Astrocyte of the cerebellum (primary cell): ENCODE results near the gene SCAPER.

Experiments
- DNase-seq: peaks from one replicate; pipeline ENCODE4 v3.0.0-alpha.2; 2011; ENCODE audit warnings: low read depth
- H3K4me3 ChIP-seq: 2 replicates; pipeline ENCODE4 v1.5.1; 2011; ENCODE audit warnings: mild to moderate bottlenecking, low read depth, low read length, moderate library complexity
- in situ Hi-C: cut with HindIII; loops from 2 replicates; pipeline ENCODE4 v1.10.0; 2017; ENCODE audit warnings: low sequenced_read_pairs
- TF ChIP-seq, protein P1 (sequence below): IDR thresholded peaks from 2 replicates; pipeline ENCODE4 v1.5.1; 2012; ENCODE audit warnings: low read length, low read depth, moderate library complexity, mild to moderate bottlenecking; ENCODE audit errors: missing control alignments

SCAPER gene

DNA sequence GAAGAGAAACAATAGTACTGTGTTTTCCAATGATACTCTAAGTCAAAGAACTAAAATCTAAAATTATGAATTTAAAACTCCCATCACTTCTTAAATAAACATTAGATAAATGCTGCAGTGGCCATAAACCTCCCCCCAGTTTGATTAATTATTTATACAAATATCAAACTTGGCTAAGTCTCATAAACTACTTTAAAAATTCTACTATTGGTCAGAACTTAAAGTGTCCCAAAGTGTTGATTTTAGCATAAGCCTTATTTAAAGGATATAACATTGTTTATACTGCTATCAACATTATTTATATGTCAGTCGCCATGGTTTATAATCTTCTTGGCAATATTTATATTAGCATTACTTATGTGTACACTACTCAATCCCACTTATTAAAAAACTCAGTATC, 132.4 kb downstream of the SCAPER start:
- DNase-seq = no peak
- TF ChIP-seq, protein P1, sequence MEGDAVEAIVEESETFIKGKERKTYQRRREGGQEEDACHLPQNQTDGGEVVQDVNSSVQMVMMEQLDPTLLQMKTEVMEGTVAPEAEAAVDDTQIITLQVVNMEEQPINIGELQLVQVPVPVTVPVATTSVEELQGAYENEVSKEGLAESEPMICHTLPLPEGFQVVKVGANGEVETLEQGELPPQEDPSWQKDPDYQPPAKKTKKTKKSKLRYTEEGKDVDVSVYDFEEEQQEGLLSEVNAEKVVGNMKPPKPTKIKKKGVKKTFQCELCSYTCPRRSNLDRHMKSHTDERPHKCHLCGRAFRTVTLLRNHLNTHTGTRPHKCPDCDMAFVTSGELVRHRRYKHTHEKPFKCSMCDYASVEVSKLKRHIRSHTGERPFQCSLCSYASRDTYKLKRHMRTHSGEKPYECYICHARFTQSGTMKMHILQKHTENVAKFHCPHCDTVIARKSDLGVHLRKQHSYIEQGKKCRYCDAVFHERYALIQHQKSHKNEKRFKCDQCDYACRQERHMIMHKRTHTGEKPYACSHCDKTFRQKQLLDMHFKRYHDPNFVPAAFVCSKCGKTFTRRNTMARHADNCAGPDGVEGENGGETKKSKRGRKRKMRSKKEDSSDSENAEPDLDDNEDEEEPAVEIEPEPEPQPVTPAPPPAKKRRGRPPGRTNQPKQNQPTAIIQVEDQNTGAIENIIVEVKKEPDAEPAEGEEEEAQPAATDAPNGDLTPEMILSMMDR = no peak
- in situ Hi-C loops = no loop called here
- H3K4me3 ChIP-seq = no peak overlapping the region

DNA sequence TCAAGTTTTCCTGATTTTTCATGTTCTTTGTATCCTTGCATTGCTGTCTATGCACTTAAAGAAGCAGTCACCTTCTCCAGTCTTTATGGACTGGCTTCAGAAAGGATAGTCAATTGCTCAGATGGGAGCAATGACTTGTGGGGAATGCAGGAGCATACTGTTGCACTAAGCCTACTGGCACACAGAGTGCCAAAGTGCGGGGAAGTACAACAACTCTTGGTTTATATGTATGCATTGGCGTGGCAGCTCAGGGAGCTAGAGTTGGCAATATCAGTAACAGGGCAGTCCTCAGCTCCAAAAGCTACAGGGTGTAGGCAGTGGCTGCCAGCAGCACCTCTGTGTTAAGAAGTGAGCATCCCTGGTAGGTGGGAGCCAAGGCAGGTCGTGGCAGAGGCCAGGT, 141.1 kb downstream of the SCAPER start:
- DNase-seq = no peak
- H3K4me3 ChIP-seq = no peak overlapping the region
- in situ Hi-C loops = no loop called here
- TF ChIP-seq, protein P1 = no peak

DNA sequence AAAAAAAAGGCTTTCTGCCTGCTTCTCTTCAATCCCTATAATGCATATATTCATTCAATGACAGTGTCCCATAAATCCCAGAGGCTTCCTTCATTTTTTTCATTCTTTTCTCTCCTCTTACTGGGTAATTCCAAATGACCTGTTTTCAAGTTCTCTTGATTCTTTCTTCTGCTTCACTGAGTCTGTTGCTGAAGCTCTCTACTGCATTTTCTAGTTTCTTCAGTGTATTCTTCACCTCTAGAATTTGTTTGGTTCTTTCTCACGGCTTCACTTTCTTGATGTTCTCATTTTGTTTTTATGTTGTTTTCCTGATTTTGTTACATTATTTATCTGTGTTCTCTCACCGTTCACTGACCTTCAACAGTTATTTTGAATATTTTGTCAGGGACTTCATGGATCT, 141.6 kb downstream of the SCAPER start:
- no peak for DNase-seq
- in situ Hi-C loops = no loop called here
- TF ChIP-seq, protein P1 = no peak
- H3K4me3 ChIP-seq = no peak overlapping the region

DNA sequence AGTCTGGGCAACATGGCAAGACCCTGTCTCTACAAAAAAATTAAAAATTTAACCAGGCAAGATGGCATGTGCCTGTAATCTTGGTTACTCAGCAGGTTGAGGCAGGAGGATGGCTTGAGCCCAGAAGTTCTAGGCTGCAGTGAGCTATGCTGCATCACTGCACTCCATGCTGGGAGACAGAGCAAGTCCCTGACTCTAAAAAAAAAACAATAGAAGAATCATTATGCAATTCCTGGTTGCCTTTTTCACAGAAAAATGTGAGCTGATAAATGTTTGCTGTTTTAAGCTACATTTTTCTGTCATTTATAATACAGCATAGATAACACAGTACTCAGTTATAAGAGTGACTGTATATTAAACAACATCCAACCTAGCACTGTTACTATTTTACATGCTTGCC, 148.8 kb downstream of the SCAPER start:
- in situ Hi-C loops = no loop called here
- TF ChIP-seq, protein P1 = no peak
- DNase-seq = no peak
- no peak overlapping the region for H3K4me3 ChIP-seq

DNA sequence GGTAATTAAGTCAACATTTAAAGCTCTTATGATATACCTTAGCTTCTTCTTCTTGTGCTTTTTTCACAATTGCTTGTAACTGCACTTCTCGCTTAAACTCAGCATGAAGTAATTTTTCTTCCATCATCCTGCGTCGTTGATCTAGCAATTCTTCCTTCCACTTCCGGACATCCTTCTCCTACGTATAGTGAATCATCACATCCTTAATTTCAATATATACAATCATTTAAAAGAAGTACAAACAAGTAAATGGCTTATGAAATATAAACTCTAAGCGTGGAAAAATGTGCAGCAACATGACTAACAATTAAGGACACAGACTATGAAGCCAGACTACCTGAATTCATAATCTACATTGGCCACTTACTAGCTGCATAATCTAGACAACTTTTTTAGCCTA, 151.4 kb downstream of the SCAPER start:
- in situ Hi-C loops = no loop called here
- TF ChIP-seq, protein P1 = no peak
- DNase-seq = no peak
- no peak overlapping the region for H3K4me3 ChIP-seq

DNA sequence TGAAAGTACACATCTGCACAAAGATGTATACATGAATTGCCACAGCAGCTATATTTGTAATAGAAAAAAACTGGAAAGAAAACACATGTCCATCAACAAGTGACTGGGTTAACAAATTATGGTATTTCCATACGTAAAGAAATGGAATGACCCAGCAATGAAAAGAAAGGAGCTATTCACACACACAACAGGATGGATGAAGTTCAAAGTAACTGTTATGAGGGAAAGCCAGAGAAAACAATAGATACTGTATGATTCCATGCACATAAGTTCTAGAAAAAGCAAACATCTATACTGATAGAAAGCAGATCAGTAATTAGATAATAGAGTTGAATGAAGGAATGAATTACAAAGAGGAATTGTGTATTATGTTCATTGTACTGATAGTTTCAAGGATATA, 152.0 kb downstream of the SCAPER start:
- in situ Hi-C loops = no loop called here
- TF ChIP-seq, protein P1 = no peak
- no peak overlapping the region for H3K4me3 ChIP-seq
- no peak for DNase-seq

DNA sequence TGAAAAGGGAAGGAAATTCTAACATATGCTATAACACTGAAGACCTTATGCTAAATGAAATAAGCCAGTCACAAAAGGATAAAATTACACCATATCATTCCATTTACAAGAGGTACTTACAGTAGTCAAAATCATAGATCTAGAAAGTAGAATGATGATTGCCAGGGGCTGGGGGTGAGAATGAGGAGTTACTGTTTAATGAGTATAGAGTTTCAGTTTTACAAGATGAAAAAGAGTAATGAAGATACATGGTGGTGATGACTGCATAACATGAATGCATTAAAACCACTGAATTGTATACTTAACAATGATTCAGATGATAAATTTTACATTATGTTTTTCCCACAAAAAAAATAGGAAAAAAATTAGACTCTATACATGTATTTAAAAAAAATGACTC, 152.6 kb downstream of the SCAPER start:
- in situ Hi-C loops = no loop called here
- TF ChIP-seq, protein P1 = no peak
- no peak for DNase-seq
- no peak overlapping the region for H3K4me3 ChIP-seq
